Activated T-helper 9 cell treated with anti-CD3 and anti-CD28 coated beads, Interleukin-2, amount 50 U/mL, for 16 hours (primary cell): ENCODE results near the gene MARCHF3.
A peak's percentile ranks its signal among the peaks of the same experiment; 100 is the strongest.
"Not testable (repeated sequence)": the region's sequence is repeated elsewhere in the genome, so short reads cannot be mapped to it uniquely, and the experiment has no call there.

Source experiments
- DNase-seq: peaks from one replicate; pipeline ENCODE4 v3.0.0-alpha.2; 2020; ENCODE audit warnings: low read depth

Gene MARCHF3

GRCh38 chr5:126847826-126848251 is 182.5 kb downstream of the MARCHF3 start:
- no peak for DNase-seq

DNA sequence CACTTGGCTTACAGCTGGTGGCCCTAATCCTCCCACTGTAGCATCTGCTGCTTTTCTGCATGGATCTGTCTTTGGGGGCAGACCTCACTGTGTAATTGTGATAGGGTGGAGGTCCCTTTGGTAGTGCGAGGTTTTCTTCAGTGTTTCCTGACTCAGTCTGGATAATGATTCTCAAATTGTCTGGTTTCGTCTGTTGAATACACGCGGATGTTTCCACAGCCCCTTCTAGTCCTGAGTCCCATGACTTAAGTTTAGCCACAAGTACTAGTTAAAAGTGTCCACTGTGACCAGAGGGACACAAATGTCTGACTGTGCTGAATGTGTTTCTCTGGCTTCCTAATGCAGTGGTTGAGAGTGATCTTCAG is 182.9 kb downstream of the MARCHF3 start:
- no peak for DNase-seq

DNA sequence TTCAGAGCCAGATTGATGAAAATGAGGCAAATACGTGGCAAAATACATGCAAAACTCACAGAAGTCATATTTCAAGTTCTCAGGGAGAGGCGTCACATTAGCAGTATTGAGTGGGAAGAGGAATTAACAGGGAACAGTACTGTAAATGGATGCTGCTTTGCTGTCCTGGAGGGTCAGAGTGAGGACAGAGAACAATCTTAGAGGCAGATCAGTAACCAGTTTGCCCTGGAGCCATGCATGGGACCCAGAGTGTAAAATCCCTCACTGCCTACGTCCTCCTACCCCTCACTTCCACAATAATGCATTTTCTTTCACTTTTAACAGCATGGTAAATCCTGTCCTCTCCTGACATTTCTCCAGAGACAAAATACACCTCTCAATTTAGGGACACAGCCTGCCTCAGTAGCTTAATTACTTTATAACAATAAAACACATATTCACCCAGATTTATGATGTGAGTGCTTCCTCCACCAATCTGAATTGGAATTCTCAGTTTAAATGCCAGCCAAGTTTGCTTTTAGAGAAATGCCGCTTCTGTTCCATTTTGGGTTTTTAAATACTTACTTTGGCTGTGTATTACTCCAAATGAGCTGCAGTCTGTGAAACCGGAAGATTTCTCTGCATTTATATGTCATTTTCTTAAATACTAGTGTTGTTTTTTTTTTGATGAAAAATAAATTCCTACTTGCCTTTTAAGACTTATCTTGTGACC is 183.5 kb downstream of the MARCHF3 start:
- no peak for DNase-seq

DNA sequence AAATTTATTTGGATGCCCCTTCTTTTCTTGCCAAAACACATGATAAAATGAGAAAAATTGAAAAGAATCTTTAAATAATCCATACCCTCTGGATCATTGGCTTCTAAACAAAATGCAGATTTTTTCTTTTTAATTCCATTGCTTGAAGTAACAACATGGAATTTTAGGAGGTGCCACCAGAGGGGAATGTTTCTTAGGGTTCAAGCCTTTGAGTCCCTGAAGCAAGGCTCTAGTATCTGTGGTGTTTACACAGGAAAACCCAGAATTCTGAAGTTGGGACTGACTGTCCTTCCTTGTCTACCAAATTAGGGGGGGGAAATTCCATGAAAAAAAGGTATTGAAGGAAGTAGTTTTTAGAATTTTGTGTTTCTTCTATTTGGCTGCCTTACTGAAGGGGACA is 184.0 kb downstream of the MARCHF3 start:
- no peak for DNase-seq

DNA sequence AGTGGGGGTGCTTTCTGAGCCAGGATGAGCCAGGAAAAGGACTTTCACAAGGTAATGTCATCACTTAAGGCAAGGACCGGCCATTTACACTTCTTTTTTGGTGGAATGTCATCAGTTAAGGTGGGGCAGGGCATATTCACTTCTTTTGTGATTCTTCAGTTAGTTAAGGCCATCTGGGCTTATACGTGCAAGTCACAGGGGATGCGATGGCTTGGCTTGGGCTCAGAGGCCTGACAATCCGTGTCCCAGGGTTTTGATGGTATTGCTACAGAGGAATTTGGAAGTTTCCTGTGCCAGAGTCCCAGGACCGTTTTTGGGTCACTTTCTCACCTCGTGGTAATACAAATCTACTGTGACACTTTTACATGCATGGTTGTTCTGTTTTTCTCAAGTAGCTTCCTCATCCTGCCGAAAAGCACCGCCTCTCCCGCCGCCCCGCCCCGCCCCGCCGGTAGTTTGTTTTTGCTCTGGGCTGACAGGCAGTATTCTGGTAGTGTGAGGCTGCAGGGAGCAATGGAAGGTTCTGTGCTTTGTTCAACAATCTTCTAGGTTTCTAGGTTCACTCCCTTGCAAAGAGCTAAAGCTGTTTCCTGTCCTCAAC is 184.8 kb downstream of the MARCHF3 start:
- DNase-seq, result peak; percentile 17

DNA sequence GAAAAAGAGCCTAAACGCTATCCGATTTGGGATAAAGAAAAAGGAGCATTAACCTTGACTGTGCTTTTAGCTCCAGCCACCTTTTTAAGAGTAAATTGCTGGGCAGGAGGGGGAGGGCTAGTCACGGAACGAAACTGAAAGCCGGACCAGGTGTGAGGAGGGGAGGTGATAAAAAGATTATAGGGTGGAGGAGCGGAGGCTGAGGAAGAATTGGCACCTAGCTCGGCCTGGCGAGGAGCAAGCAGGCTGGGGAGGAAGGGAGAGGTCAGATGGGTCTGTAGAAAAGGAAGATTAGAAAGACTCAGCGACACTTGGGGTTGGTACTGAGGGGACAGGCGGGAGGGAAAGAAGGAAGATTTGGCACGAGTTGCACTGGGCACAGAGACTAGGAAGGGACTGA is 187.0 kb downstream of the MARCHF3 start:
- DNase-seq, result not testable (repeated sequence)

GRCh38 chr5:126839407-126839806 is 191.0 kb downstream of the MARCHF3 start:
- not testable (repeated sequence) for DNase-seq

DNA sequence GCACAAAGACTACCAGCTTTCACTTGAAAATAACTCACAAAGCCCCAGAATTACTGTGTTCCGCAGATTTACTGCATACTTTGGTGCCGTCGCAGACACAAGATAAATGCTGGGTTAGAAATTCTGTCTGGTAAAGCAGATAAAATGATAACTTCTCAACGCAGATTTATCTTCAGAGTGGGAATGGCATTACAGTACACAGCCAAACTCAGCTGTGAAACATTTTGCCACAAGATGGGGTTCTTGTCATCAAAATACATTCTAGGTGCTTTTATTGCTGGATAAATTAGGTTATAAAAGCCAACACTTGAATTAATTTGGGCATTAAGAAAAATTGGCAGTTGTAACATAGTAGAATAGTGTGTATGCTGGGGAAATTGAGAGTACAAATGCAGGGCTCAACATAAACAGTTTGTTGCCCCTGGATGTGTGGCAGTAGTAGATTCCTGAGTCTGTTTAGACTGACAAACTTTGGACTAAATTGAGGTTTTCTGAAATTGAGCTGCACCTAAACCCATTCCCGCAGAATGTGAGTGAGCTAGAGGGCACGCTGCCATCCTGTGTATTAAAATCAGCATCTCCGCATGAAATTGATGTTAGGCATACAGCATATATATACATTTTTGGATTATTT is 192.3 kb downstream of the MARCHF3 start:
- DNase-seq, result no peak

GRCh38 chr5:126837242-126837641 is 193.1 kb downstream of the MARCHF3 start:
- DNase-seq, result no peak

DNA sequence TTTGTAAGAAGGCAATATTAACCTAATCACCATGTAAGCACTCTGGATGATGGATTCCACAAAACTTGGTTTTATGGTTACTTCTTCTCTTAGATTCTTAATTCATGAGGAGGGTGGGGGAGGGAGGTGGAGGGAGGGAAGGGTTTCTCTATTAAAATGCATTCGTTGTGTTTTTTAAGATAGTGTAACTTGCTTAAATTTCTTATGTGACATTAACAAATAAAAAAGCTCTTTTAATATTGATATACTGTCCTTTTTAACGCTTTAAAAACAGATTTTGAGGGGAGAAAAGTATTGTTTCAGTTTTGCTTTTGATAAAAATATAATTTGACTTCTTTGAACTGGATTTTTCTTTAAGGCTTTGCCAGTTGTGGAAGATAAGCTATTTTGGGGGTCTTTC is 193.6 kb downstream of the MARCHF3 start:
- DNase-seq, result no peak

DNA sequence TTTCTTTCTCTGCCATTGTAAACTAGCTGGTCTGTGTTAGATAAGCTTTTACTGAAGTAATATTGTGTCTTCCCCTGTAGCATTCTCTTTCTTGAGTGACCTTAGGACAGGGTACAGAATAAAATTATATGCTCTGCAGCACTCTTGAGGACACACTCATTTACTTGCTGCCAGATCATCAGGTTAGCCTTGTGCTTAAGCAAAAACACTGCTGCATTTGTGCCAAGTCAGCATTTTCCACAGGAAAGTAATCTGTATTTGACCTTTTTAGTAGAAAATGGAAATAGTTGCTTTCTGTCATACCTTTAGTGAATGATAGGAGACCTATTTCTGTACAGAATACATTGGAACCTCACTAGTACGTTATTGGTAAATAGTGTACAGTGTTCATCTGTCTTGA is 199.2 kb downstream of the MARCHF3 start:
- DNase-seq, result no peak

- no peak for DNase-seq
These were observed 200.3 kb downstream of the MARCHF3 start for GRCh38 chr5:126830061-126830460.

GRCh38 chr5:126829098-126829497 is 201.3 kb downstream of the MARCHF3 start:
- no peak for DNase-seq

GRCh38 chr5:126826619-126827215 is 203.6 kb downstream of the MARCHF3 start:
- DNase-seq, result no peak

DNA sequence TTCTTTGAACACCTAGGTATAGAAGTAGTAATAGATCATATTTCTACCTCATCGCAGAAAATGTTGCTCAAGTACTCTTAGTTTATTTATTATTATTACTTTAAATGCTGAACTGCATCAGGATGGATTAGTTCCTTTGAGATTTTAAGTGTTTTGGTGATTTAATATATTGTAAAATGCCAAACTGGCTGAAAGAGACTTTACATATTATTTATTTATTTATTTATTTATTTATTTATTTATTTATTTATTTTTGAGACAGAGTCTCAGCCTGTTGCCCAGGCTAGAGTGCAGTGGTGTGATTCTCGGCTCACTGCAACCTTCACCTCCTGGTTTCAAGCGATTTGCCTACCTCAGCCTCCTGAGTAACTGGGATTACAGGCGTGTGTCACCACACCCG is 211.1 kb downstream of the MARCHF3 start:
- no peak for DNase-seq

GRCh38 chr5:126818736-126819135 is 211.6 kb downstream of the MARCHF3 start:
- DNase-seq, result no peak
